BE2C (cell line): Measurements from ENCODE around the gene MSL1.

Experiments
- DNase-seq: peaks from one replicate; pipeline ENCODE4 v3.0.0-alpha.2; 2020
- H3K27me3 ChIP-seq: fragments of 250-450 bp; sonication (Bioruptor Pico); 2 replicates; pipeline ENCODE4 v1.5.1; 2020; ENCODE audit warnings: mild to moderate bottlenecking
- H3K36me3 ChIP-seq: fragments of 250-450 bp; sonication (Bioruptor Pico); 2 replicates; pipeline ENCODE4 v1.5.1; 2020; ENCODE audit warnings: mild to moderate bottlenecking
- H3K4me1 ChIP-seq: fragments of 250-450 bp; sonication (Bioruptor Pico); 2 replicates; pipeline ENCODE4 v1.5.1; 2020
- H3K4me3 ChIP-seq: 2 replicates; pipeline ENCODE4 v1.5.1; 2011; ENCODE audit warnings: low read depth, low read length
- H3K9me3 ChIP-seq: fragments of 250-450 bp; sonication (Bioruptor Pico); 2 replicates; pipeline ENCODE4 v1.5.1; 2020
- TF ChIP-seq, protein P1 (sequence below): IDR thresholded peaks from 2 replicates; pipeline ENCODE4 v1.5.1; 2012; ENCODE audit warnings: mild to moderate bottlenecking, low read depth, low read length

MSL1 gene

DNA sequence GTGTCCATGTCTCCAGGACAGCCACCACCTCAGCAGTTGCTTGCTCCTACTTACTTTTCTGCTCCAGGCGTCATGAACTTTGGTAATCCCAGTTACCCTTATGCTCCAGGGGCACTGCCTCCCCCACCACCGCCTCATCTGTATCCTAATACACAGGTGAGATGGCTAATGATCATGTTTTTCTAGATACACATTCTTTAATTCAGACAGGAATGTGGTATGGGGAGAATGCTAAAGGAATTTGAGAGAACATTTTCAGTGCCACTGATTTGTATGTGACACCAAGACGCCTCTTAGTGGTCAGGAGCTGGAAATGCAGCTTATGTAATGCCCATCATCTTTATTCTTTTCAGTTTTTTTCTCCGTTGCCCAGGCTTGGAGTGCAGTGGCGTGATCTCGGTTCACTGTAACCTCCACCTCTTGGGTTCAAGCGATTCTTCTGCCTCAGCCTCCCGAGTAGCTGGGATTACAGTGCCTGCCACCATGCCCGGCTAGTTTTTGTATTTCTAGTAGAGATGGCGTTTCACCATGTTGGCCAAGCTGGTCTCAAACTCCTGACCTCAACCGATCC, 46.6 kb downstream of the MSL1 start:
- Histone ChIP-seq H3K4me3 (no peak overlapping the region), H3K4me1 (no peaks in the 10 kb centered on the region), H3K36me3 (peaks cover 87% of the 10 kb centered on the region), H3K27me3 (no peaks in the 10 kb centered on the region), H3K9me3 (no peaks in the 10 kb centered on the region)
- DNase-seq: no peak
- TF ChIP-seq, protein P1, sequence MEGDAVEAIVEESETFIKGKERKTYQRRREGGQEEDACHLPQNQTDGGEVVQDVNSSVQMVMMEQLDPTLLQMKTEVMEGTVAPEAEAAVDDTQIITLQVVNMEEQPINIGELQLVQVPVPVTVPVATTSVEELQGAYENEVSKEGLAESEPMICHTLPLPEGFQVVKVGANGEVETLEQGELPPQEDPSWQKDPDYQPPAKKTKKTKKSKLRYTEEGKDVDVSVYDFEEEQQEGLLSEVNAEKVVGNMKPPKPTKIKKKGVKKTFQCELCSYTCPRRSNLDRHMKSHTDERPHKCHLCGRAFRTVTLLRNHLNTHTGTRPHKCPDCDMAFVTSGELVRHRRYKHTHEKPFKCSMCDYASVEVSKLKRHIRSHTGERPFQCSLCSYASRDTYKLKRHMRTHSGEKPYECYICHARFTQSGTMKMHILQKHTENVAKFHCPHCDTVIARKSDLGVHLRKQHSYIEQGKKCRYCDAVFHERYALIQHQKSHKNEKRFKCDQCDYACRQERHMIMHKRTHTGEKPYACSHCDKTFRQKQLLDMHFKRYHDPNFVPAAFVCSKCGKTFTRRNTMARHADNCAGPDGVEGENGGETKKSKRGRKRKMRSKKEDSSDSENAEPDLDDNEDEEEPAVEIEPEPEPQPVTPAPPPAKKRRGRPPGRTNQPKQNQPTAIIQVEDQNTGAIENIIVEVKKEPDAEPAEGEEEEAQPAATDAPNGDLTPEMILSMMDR: peak; percentile 74

- TF ChIP-seq, protein P1: no peak
- Histone ChIP-seq H3K9me3 (no peaks in the 10 kb centered on the region), H3K36me3 (peaks cover 67% of the 10 kb centered on the region), H3K4me1 (no peaks in the 10 kb centered on the region), H3K4me3 (no peak overlapping the region), H3K27me3 (no peaks in the 10 kb centered on the region)
- DNase-seq: no peak
Measured at GRCh38 chr17:40170325-40170724, 48.6 kb downstream of the MSL1 start.

- Histone ChIP-seq H3K4me1 (no peaks in the 10 kb centered on the region), H3K4me3 (no peak overlapping the region), H3K9me3 (no peaks in the 10 kb centered on the region), H3K27me3 (no peaks in the 10 kb centered on the region), H3K36me3 (peaks cover 61% of the 10 kb centered on the region)
- TF ChIP-seq, protein P1: no peak
- no peak for DNase-seq
Measured at GRCh38 chr17:40171750-40172149, 50.0 kb downstream of the MSL1 start.

- no peak for DNase-seq
- H3K27me3 ChIP-seq: no peaks in the 10 kb centered on the region
- H3K9me3 ChIP-seq: no peaks in the 10 kb centered on the region
- peaks cover 51% of the 10 kb centered on the region for H3K36me3 ChIP-seq
- no peaks in the 10 kb centered on the region for H3K4me1 ChIP-seq
- TF ChIP-seq, protein P1: no peak
- no peak overlapping the region for H3K4me3 ChIP-seq
Measured at GRCh38 chr17:40173091-40173777, 51.5 kb downstream of the MSL1 start.

DNA sequence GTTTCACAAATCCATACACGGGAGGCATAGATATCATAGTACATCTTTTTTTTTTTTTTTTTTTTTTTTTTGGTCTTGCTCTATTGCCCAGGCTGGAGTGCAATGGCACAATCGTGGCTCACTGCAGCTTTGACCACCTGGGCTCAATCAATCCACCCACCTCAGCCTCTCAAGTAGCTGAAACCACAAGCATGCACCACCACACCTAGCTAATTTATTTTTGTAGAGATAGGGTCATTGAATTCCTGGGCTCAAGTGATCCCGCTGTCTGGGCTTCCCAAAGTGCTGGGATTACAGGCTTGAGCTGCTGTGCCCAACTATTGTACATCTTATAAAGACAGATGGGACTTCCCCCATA, 52.0 kb downstream of the MSL1 start:
- no peaks in the 10 kb centered on the region for H3K9me3 ChIP-seq
- DNase-seq: no peak
- no peak overlapping the region for H3K4me3 ChIP-seq
- peaks cover 45% of the 10 kb centered on the region for H3K36me3 ChIP-seq
- H3K4me1 ChIP-seq: no peaks in the 10 kb centered on the region
- TF ChIP-seq, protein P1: no peak
- no peaks in the 10 kb centered on the region for H3K27me3 ChIP-seq

DNA sequence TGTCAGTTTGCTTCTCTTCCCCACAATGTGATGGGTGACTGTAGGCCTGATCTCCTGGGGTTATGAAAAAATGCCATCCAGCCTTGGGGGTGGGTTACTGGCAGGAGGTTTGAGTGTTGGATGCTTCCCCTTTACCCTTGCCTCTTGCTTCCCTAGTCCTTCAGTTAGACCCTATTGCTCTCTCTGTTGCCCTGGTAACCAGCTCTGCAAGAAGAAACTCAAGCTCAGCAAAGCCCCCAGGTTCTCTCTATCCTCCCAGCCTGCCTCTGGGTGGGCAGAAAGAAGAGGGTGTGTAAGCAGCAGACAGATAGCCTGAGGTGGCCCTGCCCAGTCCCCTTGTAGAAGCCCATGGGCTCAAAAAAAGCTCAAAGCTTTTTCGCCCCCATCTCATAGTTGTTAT, 52.7 kb downstream of the MSL1 start:
- no peaks in the 10 kb centered on the region for H3K9me3 ChIP-seq
- H3K4me3 ChIP-seq: no peak overlapping the region
- H3K4me1 ChIP-seq: peaks cover under 1% of the 10 kb centered on the region; the same call in 1 of the 2 replicates
- DNase-seq: no peak
- TF ChIP-seq, protein P1: no peak
- no peaks in the 10 kb centered on the region for H3K27me3 ChIP-seq
- peaks cover 38% of the 10 kb centered on the region for H3K36me3 ChIP-seq
